Endothelial cell of umbilical vein (primary cell): ENCODE data around the gene ZBTB4. TPM values are rescaled to one million over a fixed set of nuclear protein-coding genes. Genes with fewer than 3 reads are reported as not detected.
A peak's percentile ranks its signal among the peaks of the same experiment; 100 is the strongest.

Experiments
- BruUV-seq: library from RNA; stranded (reverse); fragments of 400-500 nt; replicated peaks from 2 replicates; lab custom pipeline; 2021; lab: Mats Ljungman, UMichigan
- CTCF ChIA-PET: fragments of 300-600, 350-600 bp; sonication (Branson Sonifier 250); formaldehyde crosslinking; loops from one replicate; lab custom pipeline; 2021; ENCODE audit warnings: antibody characterized with exemption, inconsistent platforms; lab: Charles Lee
- POLR2A ChIA-PET: fragments of 300-600, 350-600 bp; sonication (Branson Sonifier 250); formaldehyde crosslinking; loops from one replicate; lab custom pipeline; 2021; ENCODE audit warnings: antibody characterized with exemption, inconsistent platforms; lab: Charles Lee
- DNase-seq: peaks from one replicate; pipeline ENCODE4 v3.0.0-alpha.2; 2011; ENCODE audit warnings: low read depth, low spot score
- FAIRE-seq: peaks from 2 replicates; lab custom pipeline; 2011; peaks lifted over from hg19 to GRCh38; lab: Jason Lieb, UNC
- H2AFZ ChIP-seq: 2 replicates; pipeline ENCODE4 v1.6.0; 2012; ENCODE audit warnings: low read depth, low read length, control low read depth, inconsistent platforms
- H3K27ac ChIP-seq: 2 replicates; pipeline ENCODE4 v1.5.1; 2011; ENCODE audit warnings: low read depth, mild to moderate bottlenecking, control low read depth, low read length, moderate library complexity; ENCODE audit not compliant: insufficient read depth
- H3K27me3 ChIP-seq, 2 experiments: 2 replicates each; pipeline versions ENCODE4 v1.6.0 to v1.6.1; 2011; ENCODE audit warnings: low read length in 2 of 2, mixed read lengths in 1 of 2; ENCODE audit not compliant: control insufficient read depth in 2 of 2, insufficient read depth in 2 of 2
- H3K36me3 ChIP-seq, 2 experiments: 2 replicates in 1 of 2; 3 replicates in 1 of 2; pipeline ENCODE4 v1.5.1; 2011; ENCODE audit warnings: low read length in 2 of 2, mild to moderate bottlenecking in 1 of 2, moderate library complexity in 1 of 2; ENCODE audit not compliant: control insufficient read depth in 2 of 2, insufficient read depth in 2 of 2; ENCODE audit errors: extremely low read depth in 1 of 2
- H3K4me1 ChIP-seq: 3 replicates; pipeline ENCODE4 v1.5.1; 2011; ENCODE audit warnings: mild to moderate bottlenecking, low read length; ENCODE audit not compliant: control insufficient read depth, insufficient read depth; ENCODE audit errors: extremely low read depth
- H3K4me2 ChIP-seq: 2 replicates; pipeline ENCODE4 v1.6.1; 2011; ENCODE audit warnings: low read length, control low read depth, mixed read lengths; ENCODE audit not compliant: insufficient read depth
- H3K4me3 ChIP-seq, 3 experiments: fragments of 200-600 bp in 1 of 3; sonication (generic), shearing (Covaris generic) in 1 of 3; replicated peaks in 1 of 3; 2 replicates each; pipeline ENCODE4 v1.5.1; 2011 to 2016; ENCODE audit warnings: control low read depth in 3 of 3, low read length in 3 of 3, mild to moderate bottlenecking in 2 of 3, inconsistent platforms in 1 of 3, low read depth in 1 of 3, moderate library complexity in 1 of 3; ENCODE audit not compliant: insufficient read depth in 1 of 3
- H3K79me2 ChIP-seq: 2 replicates; pipeline ENCODE4 v1.6.0; 2012; ENCODE audit warnings: low read length, inconsistent platforms; ENCODE audit not compliant: control insufficient read depth, insufficient read depth
- H3K9ac ChIP-seq: replicated peaks from 2 replicates; pipeline ENCODE3; 2011; ENCODE audit warnings: low read length, control low read depth; ENCODE audit not compliant: insufficient read depth; ENCODE audit errors: extremely low read depth
- H3K9me1 ChIP-seq: replicated peaks from 3 replicates; pipeline ENCODE4 v1.6.0; 2011; ENCODE audit warnings: mild to moderate bottlenecking, low read length; ENCODE audit not compliant: control insufficient read depth, insufficient read depth; ENCODE audit errors: extremely low read depth
- H3K9me3 ChIP-seq: replicated peaks from 2 replicates; pipeline ENCODE4 v1.5.1; 2012; ENCODE audit warnings: low read length, inconsistent platforms; ENCODE audit not compliant: control insufficient read depth, insufficient read depth
- H4K20me1 ChIP-seq: replicated peaks from 2 replicates; pipeline ENCODE3; 2011; ENCODE audit warnings: mild to moderate bottlenecking, low read length; ENCODE audit not compliant: control insufficient read depth, insufficient read depth; ENCODE audit errors: extremely low read depth
- EZH2 ChIP-seq: IDR thresholded peaks from 2 replicates; pipeline ENCODE4 v1.6.1; 2012; ENCODE audit warnings: borderline replicate concordance, low read depth, mild to moderate bottlenecking, moderate library complexity, low read length, inconsistent platforms; ENCODE audit not compliant: severe bottlenecking
- FOS ChIP-seq: IDR thresholded peaks from 2 replicates; pipeline ENCODE4 v1.6.1; 2011; ENCODE audit warnings: mild to moderate bottlenecking, low read length, moderate library complexity, borderline replicate concordance; ENCODE audit not compliant: insufficient read depth
- GATA2 ChIP-seq: IDR thresholded peaks from 2 replicates; pipeline ENCODE4 v1.7.0; 2011; ENCODE audit warnings: low read depth, mild to moderate bottlenecking, moderate library complexity, mixed read lengths, low read length; ENCODE audit not compliant: insufficient read length, insufficient read depth
- JUN ChIP-seq: IDR thresholded peaks from 2 replicates; pipeline ENCODE4 v1.6.1; 2011; ENCODE audit warnings: borderline replicate concordance, low read depth; ENCODE audit not compliant: insufficient read length, insufficient read depth
- MAX ChIP-seq: IDR thresholded peaks from 2 replicates; pipeline ENCODE4 v1.6.1; 2011; ENCODE audit not compliant: insufficient read depth, insufficient read length
- MYC ChIP-seq: IDR thresholded peaks from one replicate; pipeline ENCODE4 v1.6.1; 2011; ENCODE audit warnings: mild to moderate bottlenecking, low read depth, low read length
- POLR2A ChIP-seq: IDR thresholded peaks from 2 replicates; pipeline ENCODE4 v1.6.1; 2012; ENCODE audit warnings: low read depth, mild to moderate bottlenecking, control low read depth, low read length
- POLR2AphosphoS5 ChIP-seq: IDR thresholded peaks from 2 replicates; pipeline ENCODE4 v1.6.1; 2012; ENCODE audit warnings: low read depth, mild to moderate bottlenecking, control low read depth, low read length, moderate library complexity; ENCODE audit not compliant: insufficient read depth
- dilution Hi-C: fragments of 300-500 bp; cut with MboI; formaldehyde crosslinking; loops from one replicate; pipeline ENCODE4 v1.15.0; 2019; ENCODE audit warnings: low sequenced_read_pairs; ENCODE audit not compliant: extremely low pct_ligation_motif_present
- intact Hi-C: fragments of 100-400 bp; cut with micrococcal nuclease; formaldehyde crosslinking; loops from one replicate; pipeline ENCODE4 v1.10.0; 2022
- polyA plus RNA-seq, 4 experiments: library from polyadenylated mRNA; depleted of rRNA in 3 of 4; stranded (reverse) in 3 of 4; unstranded in 1 of 4; fragments of >200 nt; gene quantifications; 2 replicates each; pipeline versions ENCODE4 v1.2.1 to v1.2.3, GENCODE V29; 2011 to 2012; ENCODE audit warnings: missing spikeins in 1 of 4
- total RNA-seq: library from RNA; stranded (reverse); gene quantifications from 2 replicates; pipeline ENCODE4 v1.2.3, GENCODE V29; 2021
- TF ChIP-seq, protein P1 (sequence below), 2 donors: IDR thresholded peaks; 1 replicate in 1 of 2; 2 replicates in 1 of 2; pipeline ENCODE4 v1.5.1; 2011; ENCODE audit warnings: low read length in 2 of 2, mild to moderate bottlenecking in 2 of 2, moderate library complexity in 2 of 2, control low read depth in 1 of 2, inconsistent platforms in 1 of 2, low read depth in 1 of 2; ENCODE audit not compliant: insufficient read depth in 1 of 2; ENCODE audit errors: extremely low read depth in 1 of 2

ZBTB4 gene
- total and polyA plus RNA-seq, 2 donors (not counting 3 experiments of a cell fraction or from before 2014, with no cell fraction given) = 15.1 to 26.5 TPM

- ChIA-PET CTCF (interaction anchor here (0.9 to 4.4 kb wide), 35 partner anchors 8 to 392 kb away, joined by 3 to 70 read pairs (median 7); partner anchors contain the start of genes CHRNB1, MPDU1, NLGN2 and PLSCR3), POLR2A (interaction anchor here (0.8 to 1.7 kb wide), 4 partner anchors 8 to 47 kb away, joined by 3 to 8 read pairs (median 5); partner anchors contain the start of genes POLR2A and TMEM256)
- BruUV-seq = no TSS peak
- Histone ChIP-seq H3K4me1 (peaks cover 23% of the 10 kb centered on the region), H3K4me3 (no peak overlapping the region), H3K27me3 (peaks cover 20 to 28% of the 10 kb centered on the region in 2 experiments), H3K36me3 (no peaks in the 10 kb centered on the region), H3K79me2 (no peaks in the 10 kb centered on the region), H3K27ac (no peak overlapping the region), H4K20me1 (no peaks in the 10 kb centered on the region), H3K9me3 (no peaks in the 10 kb centered on the region), H2AFZ (no peak overlapping the region), H3K9me1 (no peaks in the 10 kb centered on the region), H3K9ac (no peak overlapping the region), H3K4me2 (peak overlapping the region; percentile 44)
- FAIRE-seq (no peak), DNase-seq (no peak)
- no peak for TF ChIP-seq MAX
- no peak for TF ChIP-seq FOS
- no peak for TF ChIP-seq EZH2
- TF ChIP-seq MYC = no peak
- TF ChIP-seq POLR2A = no peak
- no peak for TF ChIP-seq POLR2AphosphoS5
- no peak for TF ChIP-seq JUN
- TF ChIP-seq, protein P1, sequence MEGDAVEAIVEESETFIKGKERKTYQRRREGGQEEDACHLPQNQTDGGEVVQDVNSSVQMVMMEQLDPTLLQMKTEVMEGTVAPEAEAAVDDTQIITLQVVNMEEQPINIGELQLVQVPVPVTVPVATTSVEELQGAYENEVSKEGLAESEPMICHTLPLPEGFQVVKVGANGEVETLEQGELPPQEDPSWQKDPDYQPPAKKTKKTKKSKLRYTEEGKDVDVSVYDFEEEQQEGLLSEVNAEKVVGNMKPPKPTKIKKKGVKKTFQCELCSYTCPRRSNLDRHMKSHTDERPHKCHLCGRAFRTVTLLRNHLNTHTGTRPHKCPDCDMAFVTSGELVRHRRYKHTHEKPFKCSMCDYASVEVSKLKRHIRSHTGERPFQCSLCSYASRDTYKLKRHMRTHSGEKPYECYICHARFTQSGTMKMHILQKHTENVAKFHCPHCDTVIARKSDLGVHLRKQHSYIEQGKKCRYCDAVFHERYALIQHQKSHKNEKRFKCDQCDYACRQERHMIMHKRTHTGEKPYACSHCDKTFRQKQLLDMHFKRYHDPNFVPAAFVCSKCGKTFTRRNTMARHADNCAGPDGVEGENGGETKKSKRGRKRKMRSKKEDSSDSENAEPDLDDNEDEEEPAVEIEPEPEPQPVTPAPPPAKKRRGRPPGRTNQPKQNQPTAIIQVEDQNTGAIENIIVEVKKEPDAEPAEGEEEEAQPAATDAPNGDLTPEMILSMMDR (IDR thresholded peaks at IDR 0.05; ENCODE audit: extremely low read depth in 1 of 2, insufficient read depth in 1 of 2, low read depth in 1 of 2, low read length in 2 of 2) = no peak
- no peak for TF ChIP-seq GATA2
- intact Hi-C loops = loop anchor here (1.0 to 5.0 kb wide), 5 partner anchors 17 to 250 kb away; partner anchors contain the start of genes CTDNEP1, ELP5, SENP3 and TP53
- dilution Hi-C loops = no loop called here
Observed at GRCh38 chr17:7437369-7437863, 42.0 kb downstream of the ZBTB4 start.
